A549 treated with RU486 at 1 μM for 4 hours (cell line): ENCODE measurements around the gene MORN1. TPM values are rescaled to one million over a fixed set of nuclear protein-coding genes. Genes with fewer than 3 reads are reported as not detected.

Source experiments
- total RNA-seq: library from RNA; stranded (reverse); fragments of 200-300 nt; extraction: Qiagen RNA extraction; gene quantifications from 5 replicates; pipeline ENCODE4 v1.2.3, GENCODE V29; 2022; ENCODE audit warnings: low read depth

Gene MORN1
- 4.6 to 8.3 TPM (median 6.2 TPM) in 5 replicates for total RNA-seq

GRCh38 chr1:2391041-2391930, at the start of gene MORN1, which contains the start of gene RER1:
Gene MORN1, minus strand, starts transcription at chr1:2391554. Its CDS starts 21 bp downstream, at chr1:2391533.
Gene RER1, plus strand, starts transcription at chr1:2391841. Its CDS starts 3,950 bp downstream, at chr1:2395791.

DNA sequence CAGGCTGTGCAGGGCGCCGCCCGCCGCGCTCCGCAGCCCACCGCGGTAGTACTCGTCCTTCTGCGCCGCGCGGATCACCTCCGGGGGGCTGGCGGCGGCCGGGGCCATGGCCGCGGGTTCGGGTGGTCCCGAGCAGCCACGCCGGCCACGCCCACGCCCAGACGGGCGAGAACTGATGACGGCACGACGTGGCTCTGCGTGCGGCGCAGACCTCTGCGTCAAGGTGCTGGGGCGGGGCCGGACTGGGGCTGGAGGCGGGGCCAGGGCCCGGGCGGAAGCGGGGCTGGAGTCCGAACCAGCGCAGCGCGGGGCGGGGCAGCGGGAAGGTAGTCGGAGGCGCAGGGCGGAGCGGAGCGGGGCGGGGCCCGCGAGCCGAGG, 21.0 kb upstream of the MORN1 start, which contains the start of gene PEX10:
Gene PEX10, minus strand, starts transcription at position 170 of the 378 bp plus-strand sequence. Its CDS starts 62 bp downstream, at position 108.

Other genes with a start within 250 kb of the MORN1 start
- gene FAAP20, start 196.8 kb downstream of the MORN1 start, total RNA-seq = 36.9 to 64.0 TPM (median 55.6 TPM) in 5 replicates
- 18.6 to 25.8 TPM (median 23.5 TPM) in 5 replicates for gene SKI, start 163.2 kb downstream of the MORN1 start, total RNA-seq
- gene RER1, start 287 bp upstream of the MORN1 start, total RNA-seq = 95.6 to 133 TPM (median 119 TPM) in 5 replicates
- gene PEX10, start 21.0 kb upstream of the MORN1 start, total RNA-seq = 16.8 to 24.4 TPM (median 24.0 TPM) in 5 replicates
- gene PLCH2, start 84.7 kb upstream of the MORN1 start, total RNA-seq = 0.14 to 0.48 TPM (median 0.28 TPM) in 5 replicates
- 7.0 to 11.3 TPM (median 10.3 TPM) in 5 replicates for gene PANK4, start 135.0 kb upstream of the MORN1 start, total RNA-seq
- not detected in 5 replicates for gene HES5, start 138.7 kb upstream of the MORN1 start, total RNA-seq
- gene TNFRSF14, start 164.8 kb upstream of the MORN1 start, total RNA-seq = 0.10 to 0.25 TPM (median 0.16 TPM) in 4 of 5 replicates, not detected in the other
- gene PRXL2B, start 195.2 kb upstream of the MORN1 start, total RNA-seq = 17.2 to 23.4 TPM (median 19.9 TPM) in 5 replicates
- gene MMEL1, start 241.5 kb upstream of the MORN1 start, total RNA-seq = not detected in 5 replicates